GM12873 (cell line): ENCODE measurements around the gene RCCD1.

Experiments
- TF ChIP-seq, protein P1 (sequence below): IDR thresholded peaks from 2 replicates; pipeline ENCODE4 v1.5.1; 2012; ENCODE audit warnings: low read depth, mild to moderate bottlenecking, moderate library complexity, low read length, control low read depth; ENCODE audit not compliant: insufficient read depth; ENCODE audit errors: missing control alignments

Gene RCCD1

DNA sequence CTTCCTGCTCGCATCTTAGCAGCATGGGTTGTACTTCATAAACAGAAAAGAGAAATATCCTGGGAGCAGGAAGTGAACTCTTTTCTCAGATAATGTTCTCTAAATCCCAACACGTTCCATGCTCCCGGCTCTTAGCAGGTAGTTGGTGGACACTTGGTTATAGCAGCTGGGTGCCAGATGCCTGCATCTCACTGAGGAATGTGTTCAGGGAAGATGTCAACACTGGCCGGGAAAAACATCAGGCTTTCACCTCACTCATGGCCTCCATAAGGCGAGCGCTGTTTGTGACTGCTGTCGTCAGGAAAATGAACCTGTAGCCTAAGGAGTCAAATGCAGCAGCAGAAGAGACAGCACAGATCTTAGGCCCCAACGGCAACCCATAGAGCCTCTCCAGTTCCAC lies 44.1 kb downstream of the RCCD1 start:
- TF ChIP-seq, protein P1, sequence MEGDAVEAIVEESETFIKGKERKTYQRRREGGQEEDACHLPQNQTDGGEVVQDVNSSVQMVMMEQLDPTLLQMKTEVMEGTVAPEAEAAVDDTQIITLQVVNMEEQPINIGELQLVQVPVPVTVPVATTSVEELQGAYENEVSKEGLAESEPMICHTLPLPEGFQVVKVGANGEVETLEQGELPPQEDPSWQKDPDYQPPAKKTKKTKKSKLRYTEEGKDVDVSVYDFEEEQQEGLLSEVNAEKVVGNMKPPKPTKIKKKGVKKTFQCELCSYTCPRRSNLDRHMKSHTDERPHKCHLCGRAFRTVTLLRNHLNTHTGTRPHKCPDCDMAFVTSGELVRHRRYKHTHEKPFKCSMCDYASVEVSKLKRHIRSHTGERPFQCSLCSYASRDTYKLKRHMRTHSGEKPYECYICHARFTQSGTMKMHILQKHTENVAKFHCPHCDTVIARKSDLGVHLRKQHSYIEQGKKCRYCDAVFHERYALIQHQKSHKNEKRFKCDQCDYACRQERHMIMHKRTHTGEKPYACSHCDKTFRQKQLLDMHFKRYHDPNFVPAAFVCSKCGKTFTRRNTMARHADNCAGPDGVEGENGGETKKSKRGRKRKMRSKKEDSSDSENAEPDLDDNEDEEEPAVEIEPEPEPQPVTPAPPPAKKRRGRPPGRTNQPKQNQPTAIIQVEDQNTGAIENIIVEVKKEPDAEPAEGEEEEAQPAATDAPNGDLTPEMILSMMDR, result no peak

DNA sequence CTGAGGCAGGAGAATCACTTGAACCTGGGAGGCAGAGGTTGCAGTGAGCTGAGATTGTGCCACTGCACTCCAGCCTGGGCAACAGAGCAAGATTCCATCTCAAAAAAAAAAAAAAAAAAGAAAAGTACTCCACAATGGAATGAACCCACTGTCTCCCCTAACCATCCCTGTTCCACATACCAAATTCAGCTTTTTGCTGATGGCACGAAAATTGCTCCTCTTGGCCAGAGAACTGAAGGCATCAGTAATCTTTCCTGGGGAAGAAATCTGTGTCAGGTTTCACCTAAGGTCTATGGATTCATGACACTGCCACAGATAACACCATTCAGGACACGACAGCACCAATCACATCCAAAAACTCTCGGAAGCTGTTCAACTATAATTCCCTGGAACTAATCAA lies 46.5 kb downstream of the RCCD1 start:
- TF ChIP-seq, protein P1, result no peak

DNA sequence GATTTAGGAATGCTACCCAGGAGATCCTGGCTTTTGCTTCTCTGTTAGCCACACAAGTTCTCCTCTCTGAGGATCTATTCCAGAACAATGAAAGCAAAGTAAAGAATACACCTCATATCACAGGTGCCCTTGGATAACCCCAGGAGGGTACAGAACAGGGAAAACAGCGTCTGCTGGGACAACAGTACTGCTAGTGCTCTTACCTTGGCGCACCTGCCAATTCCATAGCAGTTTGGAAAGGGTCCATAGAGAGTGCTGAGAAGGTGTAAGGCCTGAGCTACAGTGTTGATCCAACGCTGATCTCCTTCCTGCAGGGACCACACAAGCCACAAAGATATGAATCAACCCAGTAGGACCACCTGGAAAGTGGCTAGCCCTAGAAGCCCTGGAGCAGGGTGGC lies 52.6 kb downstream of the RCCD1 start:
- TF ChIP-seq, protein P1, result no peak
